Pancreas (tissue), 10 donors: ENCODE results near the gene ZRSR2. TPM values are rescaled to one million over a fixed set of nuclear protein-coding genes. Genes with fewer than 3 reads are reported as not detected.

Experiments
- ATAC-seq, 4 donors: fragments of 200-7000 bp; cut with Tn5 transposase; one replicate each; pipeline versions ENCODE4 v1.8.0 to v1.9.1; 2020; ENCODE audit warnings: mild to moderate bottlenecking in 4 of 4, moderate library complexity in 4 of 4
- DNase-seq, 6 donors: peaks; one replicate each; pipeline ENCODE4 v3.0.0-alpha.2; 2020
- FAIRE-seq: peaks from 2 replicates; lab custom pipeline; 2012; peaks lifted over from hg19 to GRCh38; lab: Jason Lieb, UNC
- H3K27ac ChIP-seq, 4 donors: fragments of 200-600 bp; sonication (generic); 1 replicate in 3 of 4; 2 replicates in 1 of 4; pipeline versions ENCODE4 v1.5.0 to v1.8.0; 2020
- H3K27me3 ChIP-seq, 4 donors: fragments of 200-600 bp; one replicate each; pipeline ENCODE4 v1.8.0; 2021
- H3K36me3 ChIP-seq, 3 donors: fragments of 200-600 bp; sonication (generic) in 1 of 3; one replicate each; pipeline versions ENCODE4 v1.5.0 to v1.8.0; 2020 to 2021
- H3K4me1 ChIP-seq, 3 donors: fragments of 200-600 bp; one replicate each; pipeline ENCODE4 v1.8.0; 2021
- H3K4me3 ChIP-seq, 4 donors: fragments of 200-600 bp; sonication (generic) in 2 of 4; one replicate each; pipeline versions ENCODE4 v1.5.0 to v1.8.0; 2020 to 2021
- H3K9me3 ChIP-seq, 4 donors: fragments of 200-600 bp; one replicate each; pipeline ENCODE4 v1.8.0; 2021
- CTCF ChIP-seq, 4 donors: fragments of 200-600 bp; sonication (generic) in 3 of 4; IDR thresholded peaks; one replicate each; pipeline versions ENCODE4 v1.5.0 to v1.8.0; 2021; ENCODE audit warnings: antibody characterized with exemption in 4 of 4
- WGBS, 2 donors: extraction: QIAGEN DNeasy Blood & Tissue Kit; methylation state at CpG; one replicate each; pipeline ENCODE4 v1.1.7; 2013; 5-methylcytosine and 5-hydroxymethylcytosine counted together
- intact Hi-C, 3 donors: fragments of 100-400 bp; cut with DNase I; formaldehyde crosslinking; loops; one replicate each; pipeline versions ENCODE4 v1.11.1 to v1.14.2; 2022
- polyA plus RNA-seq, 2 donors: library from polyadenylated mRNA; stranded (reverse); fragments of 200-250 nt; gene quantifications; one replicate each; pipeline ENCODE4 v1.2.3, GENCODE V29; 2013
- total RNA-seq, 6 donors: library from RNA; stranded (reverse); fragmentation: NEBNext Ultra II Directional in 4 of 6; extraction: Animal tissue kit (Norgen Biotek cat#: 25700) in 4 of 6; gene quantifications; one replicate each; pipeline versions ENCODE4 v1.2.1 to v1.2.4, GENCODE V29; 2021 to 2023
- donor health status: healthy with polysubstance abuse.
- donor health status: DM: no; HTN: no; CAD: no; lungs with moderate emphysema.
- donor health status: DM: no; HTN: no; CAD: no.
- donor health status: control.
- donor health status: control.
- donor health status: Bipolar disorder and iron deficiency.
- donor health status: DM: yes; HTN: yes; CAD: no.
- donor health status: DM: no; HTN: no; CAD: no.
- donor health status: DM: no; HTN: no; CAD: no.
- donor health status: DM: yes; HTN: yes; CAD: no.

Gene ZRSR2
- total and polyA plus RNA-seq, 8 donors, result 3.0 to 33.1 (median 5.1) TPM

DNA sequence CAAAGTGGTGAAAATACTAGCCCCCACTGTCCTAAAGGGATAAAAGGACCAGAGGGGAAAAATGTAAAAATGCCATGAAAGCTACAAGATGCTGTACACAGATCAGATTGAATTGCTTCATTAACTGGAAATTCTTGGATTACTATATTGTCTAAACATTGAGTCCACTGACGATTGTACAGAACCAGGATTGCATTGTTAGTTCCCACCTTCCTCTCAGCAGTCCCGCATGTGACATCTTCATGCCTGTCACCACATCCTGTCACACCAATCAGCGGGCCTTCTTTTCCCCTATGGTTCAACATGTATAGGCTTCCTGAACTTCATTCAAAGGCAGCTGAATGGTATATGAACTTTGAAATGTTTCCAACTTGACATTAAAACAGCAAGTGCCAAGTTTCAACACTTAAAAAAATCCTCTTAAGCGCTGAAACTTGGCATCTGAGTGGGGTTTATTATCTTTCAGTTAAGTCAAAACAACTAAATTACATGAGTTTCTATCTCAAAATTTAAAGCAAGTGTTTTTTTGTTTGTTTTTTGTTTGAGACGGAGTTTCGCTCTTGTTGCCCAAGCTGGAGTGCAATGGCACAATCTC, 24.6 kb downstream of the ZRSR2 start:
- no peak overlapping the region for H3K4me3 ChIP-seq
- H3K9me3 ChIP-seq, result no peaks in the 10 kb centered on the region
- no peak for DNase-seq
- H3K36me3 ChIP-seq, result peaks cover 0 to 38% (median 2%) of the 10 kb centered on the region in 3 donors
- peaks cover 0 to 3% (median 0%) of the 10 kb centered on the region in 3 donors for H3K4me1 ChIP-seq
- WGBS, 2 donors, result 83 to 96% methylated on average over 6 of the region's 6 CpGs
- no peak overlapping the region for H3K27ac ChIP-seq
- no peak for ATAC-seq
- intact Hi-C loops, result no loop called here
- no peaks in the 10 kb centered on the region for H3K27me3 ChIP-seq
- no peak for TF ChIP-seq CTCF (IDR thresholded peaks at IDR 0.05)
- no peak for FAIRE-seq

DNA sequence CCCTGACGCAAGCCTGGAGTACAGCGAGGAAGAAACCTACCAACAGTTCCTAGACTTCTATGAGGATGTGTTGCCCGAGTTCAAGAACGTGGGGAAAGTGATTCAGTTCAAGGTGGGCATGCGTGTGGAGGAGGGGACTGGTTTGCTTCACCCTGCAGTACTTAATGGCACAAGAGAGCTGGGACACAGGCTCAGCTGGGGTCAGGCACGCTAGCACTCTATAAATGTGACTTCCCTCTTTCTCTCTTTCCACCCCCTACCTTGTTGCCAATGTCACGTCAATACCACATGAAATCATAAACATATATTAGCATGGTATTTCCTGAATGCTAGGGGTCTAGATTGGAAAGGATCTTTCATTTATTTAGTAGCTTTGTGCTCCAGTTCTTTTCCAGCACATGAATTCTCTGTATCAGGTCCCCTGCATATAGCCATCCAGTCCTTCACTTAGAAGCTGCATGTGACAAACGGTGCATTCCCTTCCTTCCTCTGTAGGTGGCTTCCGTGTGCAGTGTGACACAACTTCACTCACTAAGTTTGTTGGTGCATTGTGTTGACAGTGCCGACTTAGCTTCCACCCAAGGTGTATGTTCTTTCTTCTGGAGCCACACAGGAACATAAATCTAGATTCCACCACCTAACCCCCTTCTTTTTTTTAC, 25.6 kb downstream of the ZRSR2 start:
- no peak for TF ChIP-seq CTCF (IDR thresholded peaks at IDR 0.05)
- no peaks in the 10 kb centered on the region for H3K9me3 ChIP-seq
- no peak for DNase-seq
- H3K27me3 ChIP-seq, result no peaks in the 10 kb centered on the region
- H3K27ac ChIP-seq, result no peak overlapping the region
- H3K4me3 ChIP-seq, result no peak overlapping the region
- no peak for FAIRE-seq
- H3K4me1 ChIP-seq, result peaks cover 0 to 3% (median 0%) of the 10 kb centered on the region in 3 donors
- peak in 3 of 4 donors; percentile 66 to 73 (median 68) for ATAC-seq
- peaks cover 0 to 35% (median 0%) of the 10 kb centered on the region in 3 donors for H3K36me3 ChIP-seq
- 74 to 83% methylated on average over 10 of the region's 10 CpGs for WGBS, 2 donors
- intact Hi-C loops, result no loop called here

DNA sequence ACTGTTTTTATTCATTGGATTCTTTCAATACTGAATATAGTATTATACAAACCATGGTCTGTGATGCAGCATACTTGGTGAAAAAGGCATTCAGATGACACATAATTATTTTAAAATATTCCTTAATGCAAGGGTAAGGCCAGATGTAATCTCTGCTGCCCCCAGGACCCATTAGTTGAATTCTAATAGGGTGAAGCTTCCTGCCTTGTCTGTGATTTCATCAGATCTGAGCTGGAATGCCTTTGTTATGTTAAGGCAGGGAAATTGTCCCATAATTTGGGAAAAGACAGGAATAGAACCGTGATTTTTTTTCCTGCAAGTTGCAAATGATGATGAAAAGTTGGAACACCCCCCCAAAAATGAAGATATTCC, 26.1 kb downstream of the ZRSR2 start:
- no peak for FAIRE-seq

DNA sequence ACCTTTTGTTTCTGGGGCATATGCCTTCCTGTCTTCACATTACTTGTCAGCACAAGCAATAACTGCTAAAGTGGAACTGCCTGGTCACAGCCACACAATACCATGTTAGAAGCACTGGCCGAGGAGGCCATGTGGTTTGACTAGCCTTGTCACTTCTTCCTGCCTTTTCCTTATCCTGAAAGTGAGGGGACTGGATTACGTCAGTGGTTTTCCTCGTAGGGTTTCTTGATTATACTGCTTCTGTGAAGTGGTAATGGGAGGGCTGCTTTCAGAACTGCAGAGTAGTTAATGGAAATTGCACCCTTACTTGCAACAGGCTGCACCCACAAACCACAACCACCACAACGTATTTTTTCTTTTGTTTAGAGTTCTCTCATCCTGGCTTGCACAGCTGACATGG, 26.6 kb downstream of the ZRSR2 start:
- peaks cover 0 to 3% (median 0%) of the 10 kb centered on the region in 3 donors for H3K4me1 ChIP-seq
- H3K4me3 ChIP-seq, result no peak overlapping the region
- no peak for FAIRE-seq
- peak in 1 of 4 donors; percentile 21 for ATAC-seq
- peaks cover 0 to 31% (median 0%) of the 10 kb centered on the region in 3 donors for H3K36me3 ChIP-seq
- H3K9me3 ChIP-seq, result no peaks in the 10 kb centered on the region
- H3K27me3 ChIP-seq, result no peaks in the 10 kb centered on the region
- DNase-seq, result no peak
- no peak overlapping the region for H3K27ac ChIP-seq
- no peak for TF ChIP-seq CTCF (IDR thresholded peaks at IDR 0.05)
- intact Hi-C loops, result no loop called here
- WGBS, 2 donors, result 69 to 81% methylated on average over 4 of the region's 4 CpGs

More for the DNA sequence above, 26.1 kb downstream of the ZRSR2 start:
- Histone ChIP-seq H3K36me3 (peaks cover 0 to 35% (median 0%) of the 10 kb centered on the region in 3 donors), H3K4me3 (no peak overlapping the region), H3K4me1 (peaks cover 0 to 3% (median 0%) of the 10 kb centered on the region in 3 donors), H3K9me3 (no peaks in the 10 kb centered on the region), H3K27ac (no peak overlapping the region), H3K27me3 (no peaks in the 10 kb centered on the region)
- WGBS, 2 donors, result 77 to 81% methylated on average over 1 of the region's 1 CpG
- ATAC-seq (no peak), DNase-seq (no peak)
- intact Hi-C loops, result no loop called here
- no peak for TF ChIP-seq CTCF (IDR thresholded peaks at IDR 0.05)
